HCT116 (cell line): ENCODE results near the gene TOPORS.

Experiments used
- EZH2 ChIP-seq: fragments of 200-600 bp; sonication (generic); IDR thresholded peaks from 2 replicates; pipeline ENCODE4 v1.6.1; 2017; ENCODE audit warnings: antibody characterized with exemption, mixed run types
- POLR2A ChIP-seq: IDR thresholded peaks from 2 replicates; pipeline ENCODE4 v1.7.0; 2011; ENCODE audit warnings: borderline replicate concordance; ENCODE audit not compliant: insufficient read depth, insufficient read length; ENCODE audit errors: extremely low read depth
- POLR2AphosphoS5 ChIP-seq: IDR thresholded peaks from 2 replicates; pipeline ENCODE4 v1.6.1; 2011; ENCODE audit warnings: mild to moderate bottlenecking, low read depth, low read length, moderate library complexity
- TF ChIP-seq, protein P1 (sequence below), 3 experiments: fragments of 200-600 bp in 1 of 3; sonication (generic) in 1 of 3; IDR thresholded peaks in 2 of 3; conservative IDR thresholded peaks in 1 of 3; 2 replicates each; pipeline ENCODE4 v1.5.1; 2012 to 2017; ENCODE audit warnings: low read depth in 2 of 3, low read length in 2 of 3, antibody characterized with exemption in 1 of 3, borderline replicate concordance in 1 of 3, control low read depth in 1 of 3, mild to moderate bottlenecking in 1 of 3, mixed read lengths in 1 of 3, mixed run types in 1 of 3, moderate library complexity in 1 of 3; ENCODE audit not compliant: insufficient read depth in 1 of 3
- TF ChIP-seq, protein P2 (sequence below): IDR thresholded peaks from 2 replicates; pipeline ENCODE4 v1.6.1; 2012

DNA sequence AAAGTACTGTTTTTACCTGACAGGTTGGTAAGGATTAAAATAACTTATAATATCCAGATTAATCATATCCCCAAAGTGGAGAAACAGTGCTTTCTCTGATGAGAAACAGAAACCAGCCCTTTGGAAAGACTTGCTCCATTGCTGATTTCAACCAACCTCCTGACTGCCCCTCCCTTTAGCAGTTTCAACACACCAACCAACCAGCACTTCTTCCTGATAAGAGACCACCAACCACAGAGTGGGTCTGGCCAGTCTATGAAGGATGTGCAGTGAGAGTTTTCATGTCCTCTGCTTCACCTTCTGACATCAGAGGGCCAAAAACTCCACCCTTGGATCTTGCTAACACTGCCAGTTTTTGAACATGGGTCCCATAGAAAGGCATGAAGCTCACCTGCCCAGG lies 54.5 kb downstream of the TOPORS start:
- TF ChIP-seq EZH2, result no peak
- no peak for TF ChIP-seq POLR2AphosphoS5
- TF ChIP-seq, protein P1, sequence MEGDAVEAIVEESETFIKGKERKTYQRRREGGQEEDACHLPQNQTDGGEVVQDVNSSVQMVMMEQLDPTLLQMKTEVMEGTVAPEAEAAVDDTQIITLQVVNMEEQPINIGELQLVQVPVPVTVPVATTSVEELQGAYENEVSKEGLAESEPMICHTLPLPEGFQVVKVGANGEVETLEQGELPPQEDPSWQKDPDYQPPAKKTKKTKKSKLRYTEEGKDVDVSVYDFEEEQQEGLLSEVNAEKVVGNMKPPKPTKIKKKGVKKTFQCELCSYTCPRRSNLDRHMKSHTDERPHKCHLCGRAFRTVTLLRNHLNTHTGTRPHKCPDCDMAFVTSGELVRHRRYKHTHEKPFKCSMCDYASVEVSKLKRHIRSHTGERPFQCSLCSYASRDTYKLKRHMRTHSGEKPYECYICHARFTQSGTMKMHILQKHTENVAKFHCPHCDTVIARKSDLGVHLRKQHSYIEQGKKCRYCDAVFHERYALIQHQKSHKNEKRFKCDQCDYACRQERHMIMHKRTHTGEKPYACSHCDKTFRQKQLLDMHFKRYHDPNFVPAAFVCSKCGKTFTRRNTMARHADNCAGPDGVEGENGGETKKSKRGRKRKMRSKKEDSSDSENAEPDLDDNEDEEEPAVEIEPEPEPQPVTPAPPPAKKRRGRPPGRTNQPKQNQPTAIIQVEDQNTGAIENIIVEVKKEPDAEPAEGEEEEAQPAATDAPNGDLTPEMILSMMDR (IDR thresholded peaks at IDR 0.05 in 2 of 3, conservative IDR thresholded peaks at IDR 0.05 in 1 of 3; ENCODE audit: borderline replicate concordance in 1 of 3, insufficient read depth in 1 of 3, low read depth in 2 of 3, low read length in 2 of 3), result no peak
- TF ChIP-seq, protein P2, sequence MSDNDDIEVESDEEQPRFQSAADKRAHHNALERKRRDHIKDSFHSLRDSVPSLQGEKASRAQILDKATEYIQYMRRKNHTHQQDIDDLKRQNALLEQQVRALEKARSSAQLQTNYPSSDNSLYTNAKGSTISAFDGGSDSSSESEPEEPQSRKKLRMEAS, result no peak
- no peak for TF ChIP-seq POLR2A
